ENCODE measurements around the gene IQSEC3.
A peak's percentile ranks its signal among the peaks of the same experiment; 100 is the strongest.
"Not testable (repeated sequence)": the region's sequence is repeated elsewhere in the genome, so short reads cannot be mapped to it uniquely, and the experiment has no call there.

IQSEC3 gene

GRCh38 chr12:22530-23201, 43.9 kb upstream of the IQSEC3 start:
- Histone ChIP-seq H3K27ac (peak overlapping the region; percentile 74), H3K4me1 (ENCODE audit: control insufficient read depth in 1 of 2, insufficient read depth in 1 of 2, low read depth in 1 of 2, low read length in 1 of 2) (peaks cover 25 to 27% of the 10 kb centered on the region in 2 experiments), H3K36me3 (peaks cover 31% of the 10 kb centered on the region), H3K9me3 (no peaks in the 10 kb centered on the region), H3K27me3 (no peaks in the 10 kb centered on the region), H3K4me3 (ENCODE audit: low read depth in 1 of 2, low read length in 1 of 2) (no peak overlapping the region)
- no peak for TF ChIP-seq CTCF (IDR thresholded peaks at IDR 0.05)

GRCh38 chr12:27904-28303, 38.7 kb upstream of the IQSEC3 start:
- H3K36me3 ChIP-seq; H3K9me3 ChIP-seq; H3K4me3 ChIP-seq (ENCODE audit: low read depth in 1 of 2, low read length in 1 of 2); H3K27ac ChIP-seq; H3K27me3 ChIP-seq; H3K4me1 ChIP-seq (ENCODE audit: control insufficient read depth in 1 of 2, insufficient read depth in 1 of 2, low read depth in 1 of 2, low read length in 1 of 2): not testable (repeated sequence)

- not testable (repeated sequence) for H3K4me1 ChIP-seq (ENCODE audit: control insufficient read depth in 1 of 2, insufficient read depth in 1 of 2, low read depth in 1 of 2, low read length in 1 of 2); H3K36me3 ChIP-seq; H3K9me3 ChIP-seq; H3K27ac ChIP-seq; H3K4me3 ChIP-seq (ENCODE audit: low read depth in 1 of 2, low read length in 1 of 2)
- H3K27me3 ChIP-seq, result peaks cover 19% of the 10 kb centered on the region
Measured at GRCh38 chr12:38775-39174, 27.8 kb upstream of the IQSEC3 start.

- not testable (repeated sequence) for H3K27ac ChIP-seq; H3K4me1 ChIP-seq (ENCODE audit: control insufficient read depth in 1 of 2, insufficient read depth in 1 of 2, low read depth in 1 of 2, low read length in 1 of 2); H3K36me3 ChIP-seq; H3K9me3 ChIP-seq; H3K4me3 ChIP-seq (ENCODE audit: low read depth in 1 of 2, low read length in 1 of 2)
- H3K27me3 ChIP-seq, result peaks cover 27% of the 10 kb centered on the region
Measured at GRCh38 chr12:39555-40265, 26.9 kb upstream of the IQSEC3 start.

- H3K27ac ChIP-seq, result not testable (repeated sequence)
- peaks cover 34% of the 10 kb centered on the region for H3K27me3 ChIP-seq
Measured at GRCh38 chr12:44352-44751, 22.2 kb upstream of the IQSEC3 start.

GRCh38 chr12:45235-45990, 21.2 kb upstream of the IQSEC3 start:
- H3K9me3 ChIP-seq; H3K4me3 ChIP-seq (ENCODE audit: low read depth in 1 of 2, low read length in 1 of 2); H3K4me1 ChIP-seq (ENCODE audit: control insufficient read depth in 1 of 2, insufficient read depth in 1 of 2, low read depth in 1 of 2, low read length in 1 of 2); H3K36me3 ChIP-seq; H3K27ac ChIP-seq: not testable (repeated sequence)
- peaks cover 27% of the 10 kb centered on the region for H3K27me3 ChIP-seq

More at GRCh38 chr12:44352-44751, 22.2 kb upstream of the IQSEC3 start:
- H3K4me1 ChIP-seq (ENCODE audit: control insufficient read depth in 1 of 2, insufficient read depth in 1 of 2, low read depth in 1 of 2, low read length in 1 of 2); H3K36me3 ChIP-seq; H3K9me3 ChIP-seq; H3K4me3 ChIP-seq (ENCODE audit: low read depth in 1 of 2, low read length in 1 of 2): not testable (repeated sequence)

- H3K36me3 ChIP-seq; H3K27ac ChIP-seq; H3K9me3 ChIP-seq; H3K4me1 ChIP-seq (ENCODE audit: control insufficient read depth in 1 of 2, insufficient read depth in 1 of 2, low read depth in 1 of 2, low read length in 1 of 2); H3K4me3 ChIP-seq (ENCODE audit: low read depth in 1 of 2, low read length in 1 of 2): not testable (repeated sequence)
- H3K27me3 ChIP-seq, result peaks cover 26% of the 10 kb centered on the region
Measured at GRCh38 chr12:45991-46358, 20.6 kb upstream of the IQSEC3 start.

GRCh38 chr12:46542-46941, 20.0 kb upstream of the IQSEC3 start:
- H3K36me3 ChIP-seq; H3K4me1 ChIP-seq (ENCODE audit: control insufficient read depth in 1 of 2, insufficient read depth in 1 of 2, low read depth in 1 of 2, low read length in 1 of 2); H3K9me3 ChIP-seq; H3K27ac ChIP-seq; H3K4me3 ChIP-seq (ENCODE audit: low read depth in 1 of 2, low read length in 1 of 2): not testable (repeated sequence)
- H3K27me3 ChIP-seq, result peaks cover 26% of the 10 kb centered on the region

- peaks cover 37% of the 10 kb centered on the region for H3K27me3 ChIP-seq
- H3K36me3 ChIP-seq; H3K27ac ChIP-seq; H3K4me3 ChIP-seq (ENCODE audit: low read depth in 1 of 2, low read length in 1 of 2); H3K9me3 ChIP-seq; H3K4me1 ChIP-seq (ENCODE audit: control insufficient read depth in 1 of 2, insufficient read depth in 1 of 2, low read depth in 1 of 2, low read length in 1 of 2): not testable (repeated sequence)
Measured at GRCh38 chr12:47699-48226, 18.8 kb upstream of the IQSEC3 start.

GRCh38 chr12:49149-49548, 17.4 kb upstream of the IQSEC3 start:
- not testable (repeated sequence) for H3K36me3 ChIP-seq; H3K4me3 ChIP-seq (ENCODE audit: low read depth in 1 of 2, low read length in 1 of 2)

GRCh38 chr12:51087-51486, 15.5 kb upstream of the IQSEC3 start:
- not testable (repeated sequence) for H3K4me3 ChIP-seq (ENCODE audit: low read depth in 1 of 2, low read length in 1 of 2); H3K4me1 ChIP-seq (ENCODE audit: control insufficient read depth in 1 of 2, insufficient read depth in 1 of 2, low read depth in 1 of 2, low read length in 1 of 2); H3K27ac ChIP-seq; H3K9me3 ChIP-seq; H3K36me3 ChIP-seq
- peaks cover 54% of the 10 kb centered on the region for H3K27me3 ChIP-seq

More at GRCh38 chr12:49149-49548, 17.4 kb upstream of the IQSEC3 start:
- H3K27me3 ChIP-seq, result peaks cover 42% of the 10 kb centered on the region
- H3K9me3 ChIP-seq; H3K27ac ChIP-seq; H3K4me1 ChIP-seq (ENCODE audit: control insufficient read depth in 1 of 2, insufficient read depth in 1 of 2, low read depth in 1 of 2, low read length in 1 of 2): not testable (repeated sequence)

GRCh38 chr12:51962-52361, 14.6 kb upstream of the IQSEC3 start:
- H3K4me1 ChIP-seq (ENCODE audit: control insufficient read depth in 1 of 2, insufficient read depth in 1 of 2, low read depth in 1 of 2, low read length in 1 of 2); H3K9me3 ChIP-seq; H3K36me3 ChIP-seq; H3K27ac ChIP-seq; H3K4me3 ChIP-seq (ENCODE audit: low read depth in 1 of 2, low read length in 1 of 2): not testable (repeated sequence)
- H3K27me3 ChIP-seq, result peaks cover 63% of the 10 kb centered on the region
